ENCODE measurements around the gene EFCAB6.

The EFCAB6 gene

DNA sequence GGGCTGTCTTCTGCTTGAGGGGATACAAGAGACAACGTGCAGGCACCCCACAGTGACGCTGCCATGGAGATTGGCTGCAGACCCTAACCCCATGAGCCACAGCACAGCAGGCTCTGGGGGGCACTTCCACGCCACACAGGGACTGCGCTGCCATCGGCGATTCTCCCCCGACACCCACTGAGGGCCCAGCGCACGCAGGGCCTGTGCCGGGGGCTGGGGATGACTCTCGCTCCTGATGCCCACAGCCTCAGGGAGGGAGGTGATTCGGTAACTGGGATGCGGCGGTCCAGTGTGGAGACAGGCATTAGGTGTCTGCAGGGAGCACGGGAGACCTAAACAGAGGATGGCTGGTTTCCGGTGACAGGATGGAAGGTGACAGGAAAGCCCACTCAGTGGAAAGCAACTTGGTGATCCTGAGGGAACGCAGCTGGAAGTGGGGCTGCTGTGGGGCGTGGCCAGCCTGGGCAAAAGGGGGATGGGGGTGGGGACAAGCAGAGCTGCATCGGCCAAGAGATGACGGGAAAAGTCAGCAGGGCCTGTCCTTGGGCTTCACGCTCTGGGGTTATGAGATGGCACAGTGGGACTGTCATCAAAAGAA, 37.7 kb downstream of the EFCAB6 start:
- DNase-seq (ENCODE audit: low read depth in 2 of 2), result no peak
- TF ChIP-seq, protein P1, sequence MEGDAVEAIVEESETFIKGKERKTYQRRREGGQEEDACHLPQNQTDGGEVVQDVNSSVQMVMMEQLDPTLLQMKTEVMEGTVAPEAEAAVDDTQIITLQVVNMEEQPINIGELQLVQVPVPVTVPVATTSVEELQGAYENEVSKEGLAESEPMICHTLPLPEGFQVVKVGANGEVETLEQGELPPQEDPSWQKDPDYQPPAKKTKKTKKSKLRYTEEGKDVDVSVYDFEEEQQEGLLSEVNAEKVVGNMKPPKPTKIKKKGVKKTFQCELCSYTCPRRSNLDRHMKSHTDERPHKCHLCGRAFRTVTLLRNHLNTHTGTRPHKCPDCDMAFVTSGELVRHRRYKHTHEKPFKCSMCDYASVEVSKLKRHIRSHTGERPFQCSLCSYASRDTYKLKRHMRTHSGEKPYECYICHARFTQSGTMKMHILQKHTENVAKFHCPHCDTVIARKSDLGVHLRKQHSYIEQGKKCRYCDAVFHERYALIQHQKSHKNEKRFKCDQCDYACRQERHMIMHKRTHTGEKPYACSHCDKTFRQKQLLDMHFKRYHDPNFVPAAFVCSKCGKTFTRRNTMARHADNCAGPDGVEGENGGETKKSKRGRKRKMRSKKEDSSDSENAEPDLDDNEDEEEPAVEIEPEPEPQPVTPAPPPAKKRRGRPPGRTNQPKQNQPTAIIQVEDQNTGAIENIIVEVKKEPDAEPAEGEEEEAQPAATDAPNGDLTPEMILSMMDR (IDR thresholded peaks at IDR 0.05; ENCODE audit: low read depth, low read length), result no peak
- no peak overlapping the region for H3K4me3 ChIP-seq (replicated peaks in 1 of 2; ENCODE audit: low read depth in 2 of 2, low read length in 2 of 2)

DNA sequence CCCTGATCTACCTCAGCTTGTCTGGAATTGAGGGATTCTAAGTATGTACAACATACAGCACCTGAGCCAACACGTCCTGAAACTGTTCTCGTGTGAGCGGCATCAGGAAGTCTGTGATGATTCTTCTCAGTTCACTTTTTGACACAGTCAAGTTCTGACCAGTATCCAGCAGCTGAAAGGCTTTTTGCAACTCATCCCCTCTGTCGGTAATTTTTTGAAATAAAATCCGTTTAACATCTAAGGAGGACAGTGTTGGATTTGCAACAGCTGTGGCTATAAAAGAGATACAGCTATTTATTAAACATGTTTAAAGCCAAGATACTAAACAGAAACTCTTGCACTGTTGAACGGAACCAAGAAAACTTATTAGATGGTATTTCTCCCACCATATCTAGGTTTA, 39.3 kb downstream of the EFCAB6 start:
- TF ChIP-seq, protein P1 (IDR thresholded peaks at IDR 0.05; ENCODE audit: low read depth, low read length), result no peak
- no peak overlapping the region for H3K4me3 ChIP-seq (replicated peaks in 1 of 2; ENCODE audit: low read depth in 2 of 2, low read length in 2 of 2)
- no peak for DNase-seq (ENCODE audit: low read depth in 2 of 2)

DNA sequence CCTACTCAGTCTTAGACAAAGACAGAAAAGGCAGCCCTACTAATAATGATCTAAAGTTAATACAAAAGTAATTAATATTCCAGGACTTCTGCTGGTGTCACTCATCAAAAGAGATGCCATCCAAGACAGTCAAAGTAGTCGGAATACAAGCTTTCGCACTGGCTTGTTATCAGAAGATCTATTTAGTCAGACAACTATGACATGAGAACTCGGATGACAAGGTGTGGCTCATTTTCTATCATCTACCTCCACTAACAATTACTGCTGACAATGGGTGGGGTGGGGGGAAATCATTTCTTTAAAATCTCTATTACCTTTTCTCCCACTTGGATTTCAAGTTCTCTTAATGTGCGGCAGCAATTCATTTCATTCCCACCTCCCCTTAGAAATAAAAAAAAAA, 56.7 kb downstream of the EFCAB6 start:
- DNase-seq (ENCODE audit: low read depth in 2 of 2), result no peak
- TF ChIP-seq, protein P1 (IDR thresholded peaks at IDR 0.05; ENCODE audit: low read depth, low read length), result no peak
- H3K4me3 ChIP-seq (replicated peaks in 1 of 2; ENCODE audit: low read depth in 2 of 2, low read length in 2 of 2), result no peak overlapping the region

DNA sequence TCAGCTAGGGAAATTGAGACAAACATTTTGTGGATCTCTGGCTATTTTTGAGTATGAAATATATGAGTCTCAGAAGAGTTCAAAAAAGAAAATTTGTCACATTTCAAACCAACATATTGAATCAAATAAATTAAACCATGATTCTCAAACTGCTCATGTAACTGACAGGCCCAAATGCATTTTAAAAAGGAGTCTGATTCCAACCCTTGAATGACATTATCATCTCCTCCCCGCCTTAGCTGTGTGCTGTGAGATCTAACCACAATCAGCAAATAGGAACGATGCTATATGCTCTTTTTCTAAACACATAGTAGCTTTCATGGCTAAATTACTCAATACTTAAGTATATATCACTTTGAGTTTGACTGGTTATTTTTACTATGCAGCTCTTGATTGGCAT, 57.1 kb downstream of the EFCAB6 start:
- no peak overlapping the region for H3K4me3 ChIP-seq (replicated peaks in 1 of 2; ENCODE audit: low read depth in 2 of 2, low read length in 2 of 2)
- TF ChIP-seq, protein P1 (IDR thresholded peaks at IDR 0.05; ENCODE audit: low read depth, low read length), result no peak
- no peak for DNase-seq (ENCODE audit: low read depth in 2 of 2)

DNA sequence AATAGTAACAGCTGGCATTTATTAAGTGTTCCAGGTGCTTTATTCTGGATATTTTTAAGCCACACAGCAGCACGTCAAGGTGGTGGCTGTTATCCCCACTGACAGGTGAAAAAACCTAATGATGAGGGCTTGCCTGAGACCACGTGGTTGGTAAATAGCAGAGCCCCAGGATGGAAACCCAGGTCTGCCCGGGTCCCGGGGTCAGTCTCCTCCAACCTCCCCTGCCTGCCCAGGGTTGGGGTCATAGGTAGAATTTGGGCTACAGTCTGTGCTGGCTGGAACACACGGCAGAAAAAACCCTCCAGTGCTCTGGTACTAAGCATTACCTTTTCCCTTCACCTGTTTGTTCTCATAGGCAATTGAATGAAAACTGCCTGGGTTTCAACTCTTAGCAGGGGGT, 57.9 kb downstream of the EFCAB6 start:
- H3K4me3 ChIP-seq (replicated peaks in 1 of 2; ENCODE audit: low read depth in 2 of 2, low read length in 2 of 2), result no peak overlapping the region
- no peak for DNase-seq (ENCODE audit: low read depth in 2 of 2)
- TF ChIP-seq, protein P1 (IDR thresholded peaks at IDR 0.05; ENCODE audit: low read depth, low read length), result no peak

DNA sequence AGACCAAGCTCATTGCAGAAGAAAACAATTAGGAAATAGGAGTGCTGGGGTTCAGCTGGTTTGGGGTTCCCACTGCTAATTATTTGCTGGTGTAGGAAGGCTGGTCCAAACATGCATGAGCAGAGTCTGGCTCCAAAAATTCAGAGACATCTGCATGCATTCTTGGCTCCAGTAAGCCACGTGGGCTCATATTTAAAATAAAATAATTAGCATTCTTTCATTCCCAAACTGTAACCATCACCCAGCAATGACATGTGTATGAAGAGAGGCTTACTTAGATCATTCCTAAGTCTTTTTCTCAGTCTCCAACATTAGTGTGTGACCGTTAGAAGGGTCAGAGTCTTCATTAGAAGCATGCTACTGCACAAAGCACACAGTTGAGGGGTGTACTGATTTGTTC, 58.4 kb downstream of the EFCAB6 start:
- no peak overlapping the region for H3K4me3 ChIP-seq (replicated peaks in 1 of 2; ENCODE audit: low read depth in 2 of 2, low read length in 2 of 2)
- DNase-seq (ENCODE audit: low read depth in 2 of 2), result no peak
- TF ChIP-seq, protein P1 (IDR thresholded peaks at IDR 0.05; ENCODE audit: low read depth, low read length), result no peak

DNA sequence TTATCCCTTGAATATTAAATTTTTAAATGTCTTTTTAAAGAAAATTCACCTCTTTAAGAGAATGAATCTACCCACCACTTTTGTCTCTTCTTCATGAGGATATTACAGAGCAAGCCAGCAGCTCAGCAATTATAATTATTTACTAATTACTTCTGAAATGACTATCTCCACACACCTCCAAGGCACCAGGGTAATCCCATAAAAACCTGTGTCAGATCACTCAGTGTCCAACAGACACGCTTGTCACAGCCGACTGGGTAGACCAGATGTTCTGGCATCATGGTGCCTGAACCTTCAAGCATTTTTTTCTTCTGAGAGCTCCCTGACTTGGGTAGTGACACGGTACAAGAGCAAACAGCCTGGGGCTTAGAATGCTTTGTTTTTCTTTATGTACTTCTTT, 61.4 kb downstream of the EFCAB6 start:
- H3K4me3 ChIP-seq (replicated peaks in 1 of 2; ENCODE audit: low read depth in 2 of 2, low read length in 2 of 2), result no peak overlapping the region
- no peak for DNase-seq (ENCODE audit: low read depth in 2 of 2)
- TF ChIP-seq, protein P1 (IDR thresholded peaks at IDR 0.05; ENCODE audit: low read depth, low read length), result no peak

All from cardiac fibroblast (primary cell).